ENCODE results near the gene PRR29.

The PRR29 gene

DNA sequence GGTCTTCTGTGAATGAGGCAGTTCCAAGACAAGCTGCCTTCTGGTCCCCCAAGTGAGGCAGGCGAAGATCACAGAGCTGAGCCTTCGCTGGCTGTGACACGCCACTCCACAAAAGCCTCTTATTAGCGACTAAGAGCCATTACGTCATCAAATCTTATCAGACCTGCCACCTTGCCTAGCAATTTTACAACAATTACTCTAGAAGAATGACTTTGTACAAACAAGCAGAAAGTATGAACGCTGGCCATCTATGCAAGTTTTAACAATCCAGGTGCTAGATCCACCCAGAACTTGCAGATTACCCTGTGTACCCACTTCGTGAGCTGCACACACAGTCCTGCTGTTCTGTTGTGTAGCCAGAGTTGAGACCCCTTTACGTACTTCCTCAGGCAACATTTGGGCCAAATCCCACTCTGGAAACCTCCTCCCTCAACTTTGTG lies 26.1 kb downstream of the PRR29 start:
- no peak for DNase-seq (ENCODE audit: low read depth, low spot score)
- H3K9me3 ChIP-seq (ENCODE audit: low read depth, low read length), result no peaks in the 10 kb centered on the region
- no peak overlapping the region for H3K9ac ChIP-seq (ENCODE audit: insufficient read length)
- TF ChIP-seq POLR2AphosphoS5 (IDR thresholded peaks at IDR 0.05; ENCODE audit: borderline replicate concordance, low read depth, low read length) (no peak), EZH2 (IDR thresholded peaks at IDR 0.05) (no peak), FOXP2 (optimal IDR thresholded peaks at IDR 0.05; ENCODE audit: control extremely low read depth, extremely low read length, insufficient read depth) (no peak)
- no peak overlapping the region for H3K4me3 ChIP-seq
- H3K27ac ChIP-seq, result no peak overlapping the region
- no peaks in the 10 kb centered on the region for H3K36me3 ChIP-seq (ENCODE audit: insufficient read depth, low read length)

DNA sequence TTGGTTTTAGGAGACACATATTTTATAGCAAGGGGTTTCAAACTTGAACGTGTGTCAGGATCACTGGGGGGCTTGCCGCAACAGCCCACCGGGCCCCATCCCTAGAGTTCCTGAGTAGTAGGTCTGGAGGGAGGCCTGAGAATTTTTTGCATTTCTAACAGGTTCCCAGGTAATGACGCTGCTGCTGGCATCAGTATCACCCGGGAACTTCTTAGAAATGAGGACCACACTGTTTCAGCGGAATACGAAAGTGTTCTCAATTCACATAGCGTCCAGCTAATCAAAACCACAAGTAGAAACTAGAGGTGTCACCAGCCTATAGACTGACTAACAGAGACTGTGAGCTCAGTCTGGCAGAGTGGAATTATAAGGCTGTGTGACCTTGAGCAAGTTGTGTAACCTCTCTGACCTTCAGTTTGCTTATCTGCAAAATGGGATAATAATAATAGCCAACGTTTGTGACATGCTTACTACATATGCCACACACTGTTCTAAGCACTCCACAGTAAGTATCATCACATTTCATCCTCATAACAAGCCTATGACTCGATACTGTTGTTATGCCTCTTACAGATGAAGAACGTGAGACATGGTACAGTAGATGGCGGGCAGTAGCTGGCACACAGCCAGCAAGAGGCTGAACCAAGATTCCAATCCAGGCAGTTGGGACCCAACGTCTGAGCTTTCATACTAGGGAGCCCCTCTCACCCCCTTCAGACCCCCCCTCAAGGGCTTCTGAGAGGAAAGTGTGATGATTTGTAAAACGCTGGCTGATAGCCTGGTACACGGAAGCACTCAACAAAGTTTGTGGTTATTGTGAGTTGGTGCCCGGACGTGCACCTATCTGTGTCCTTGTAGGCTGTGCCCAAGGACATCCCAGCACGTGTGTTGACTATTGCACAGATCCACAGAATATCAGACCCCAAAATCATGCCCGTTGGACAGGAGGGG lies 26.9 kb downstream of the PRR29 start:
- TF ChIP-seq FOXP2 (optimal IDR thresholded peaks at IDR 0.05; ENCODE audit: control extremely low read depth, extremely low read length, insufficient read depth) (no peak), POLR2AphosphoS5 (IDR thresholded peaks at IDR 0.05; ENCODE audit: borderline replicate concordance, low read depth, low read length) (no peak), EZH2 (IDR thresholded peaks at IDR 0.05) (no peak)
- H3K36me3 ChIP-seq (ENCODE audit: insufficient read depth, low read length), result no peaks in the 10 kb centered on the region
- H3K9me3 ChIP-seq (ENCODE audit: low read depth, low read length), result no peaks in the 10 kb centered on the region
- peak overlapping the region; percentile 70 for H3K4me3 ChIP-seq
- no peak overlapping the region for H3K27ac ChIP-seq
- H3K9ac ChIP-seq (ENCODE audit: insufficient read length), result no peak overlapping the region
- DNase-seq (ENCODE audit: low read depth, low spot score), result no peak

DNA sequence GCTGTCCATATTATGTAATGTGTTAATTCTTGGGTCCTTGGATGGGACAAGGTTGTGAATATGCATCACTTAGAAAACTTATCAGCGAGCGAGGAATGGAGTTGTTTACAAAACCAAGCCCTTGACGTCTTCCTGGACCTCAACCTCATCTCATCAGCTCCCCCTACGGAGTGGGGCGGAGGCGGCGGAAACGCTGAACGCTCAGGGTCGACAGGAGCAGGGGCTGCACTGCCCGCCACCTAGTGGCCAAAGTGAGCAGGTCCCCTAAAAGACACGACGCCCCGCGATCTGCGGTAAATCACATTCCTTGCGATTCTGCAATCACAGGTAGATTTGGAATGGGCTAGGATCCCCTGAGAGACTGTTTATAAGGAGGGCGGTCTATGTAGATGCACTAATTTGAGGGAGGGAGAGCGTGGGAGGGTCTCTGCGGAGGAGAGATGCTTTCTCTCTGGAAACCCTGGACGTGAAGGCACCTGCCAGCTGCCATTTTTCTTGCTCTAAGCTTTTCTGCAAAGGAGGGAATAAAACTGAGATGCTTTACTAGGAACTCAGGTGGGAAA lies 27.7 kb downstream of the PRR29 start:
- peak overlapping the region; percentile 70 for H3K4me3 ChIP-seq
- no peak for TF ChIP-seq EZH2 (IDR thresholded peaks at IDR 0.05)
- peak; percentile 58 for TF ChIP-seq FOXP2 (optimal IDR thresholded peaks at IDR 0.05; ENCODE audit: control extremely low read depth, extremely low read length, insufficient read depth)
- no peaks in the 10 kb centered on the region for H3K36me3 ChIP-seq (ENCODE audit: insufficient read depth, low read length)
- no peaks in the 10 kb centered on the region for H3K9me3 ChIP-seq (ENCODE audit: low read depth, low read length)
- DNase-seq (ENCODE audit: low read depth, low spot score), result no peak
- H3K9ac ChIP-seq (ENCODE audit: insufficient read length), result no peak overlapping the region
- H3K27ac ChIP-seq, result no peak overlapping the region

DNA sequence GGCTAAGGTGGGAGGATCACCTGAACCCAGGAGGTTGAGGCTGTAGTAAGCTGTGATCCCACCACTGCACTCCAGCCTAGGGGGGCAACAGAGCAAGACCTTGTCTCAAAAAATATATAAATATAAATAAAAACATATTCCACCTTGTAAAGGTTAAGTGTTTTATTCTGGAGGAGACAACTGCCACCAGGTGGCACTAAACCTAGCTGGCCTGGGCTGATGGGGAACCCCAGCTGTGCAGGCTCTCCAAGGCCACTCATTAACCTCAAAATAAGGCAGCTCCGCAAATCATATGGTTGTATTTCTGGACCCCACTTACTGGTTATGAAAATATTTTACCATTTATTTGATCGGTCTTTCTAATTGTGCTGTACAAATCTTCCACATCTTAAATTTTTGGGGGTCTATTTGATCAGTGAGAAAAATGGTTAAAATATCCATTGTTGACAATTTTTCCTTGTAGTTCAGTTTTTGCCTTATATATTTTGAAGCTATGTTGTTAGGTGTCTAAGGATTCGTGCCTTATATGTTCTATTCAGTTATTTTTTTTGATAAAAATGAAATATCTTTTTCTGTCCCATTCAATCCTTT lies 30.8 kb downstream of the PRR29 start:
- Histone ChIP-seq H3K27ac (no peak overlapping the region), H3K36me3 (ENCODE audit: insufficient read depth, low read length) (no peaks in the 10 kb centered on the region), H3K9ac (ENCODE audit: insufficient read length) (no peak overlapping the region), H3K9me3 (ENCODE audit: low read depth, low read length) (no peaks in the 10 kb centered on the region), H3K4me3 (no peak overlapping the region)
- no peak for DNase-seq (ENCODE audit: low read depth, low spot score)
- no peak for TF ChIP-seq POLR2AphosphoS5 (IDR thresholded peaks at IDR 0.05; ENCODE audit: borderline replicate concordance, low read depth, low read length)
- no peak for TF ChIP-seq EZH2 (IDR thresholded peaks at IDR 0.05)
- TF ChIP-seq FOXP2 (optimal IDR thresholded peaks at IDR 0.05; ENCODE audit: control extremely low read depth, extremely low read length, insufficient read depth), result no peak

DNA sequence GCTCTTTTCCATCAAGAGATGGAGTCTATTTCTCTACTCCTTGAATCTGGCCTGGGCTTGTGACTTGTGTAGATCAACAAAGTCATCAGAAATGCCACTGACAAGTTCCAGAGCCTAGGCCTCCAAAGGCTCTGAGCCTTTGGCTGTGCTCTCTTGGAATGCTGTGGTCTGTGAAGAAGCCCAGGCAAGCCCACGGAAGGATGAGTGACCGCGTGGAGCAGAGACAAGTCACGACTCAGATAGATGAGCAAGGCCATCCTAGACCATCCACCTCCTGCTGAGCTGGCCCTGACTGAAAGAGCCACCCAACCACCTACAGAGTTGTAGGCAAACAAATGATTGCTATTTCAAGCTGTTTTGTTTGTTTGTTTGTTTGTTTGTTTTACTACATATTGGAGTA lies 33.9 kb downstream of the PRR29 start:
- H3K4me3 ChIP-seq, result no peak overlapping the region
- no peak overlapping the region for H3K27ac ChIP-seq
- no peaks in the 10 kb centered on the region for H3K36me3 ChIP-seq (ENCODE audit: insufficient read depth, low read length)
- H3K9me3 ChIP-seq (ENCODE audit: low read depth, low read length), result no peaks in the 10 kb centered on the region
- no peak for DNase-seq (ENCODE audit: low read depth, low spot score)
- TF ChIP-seq POLR2AphosphoS5 (IDR thresholded peaks at IDR 0.05; ENCODE audit: borderline replicate concordance, low read depth, low read length), result no peak
- no peak for TF ChIP-seq EZH2 (IDR thresholded peaks at IDR 0.05)
- no peak overlapping the region for H3K9ac ChIP-seq (ENCODE audit: insufficient read length)

DNA sequence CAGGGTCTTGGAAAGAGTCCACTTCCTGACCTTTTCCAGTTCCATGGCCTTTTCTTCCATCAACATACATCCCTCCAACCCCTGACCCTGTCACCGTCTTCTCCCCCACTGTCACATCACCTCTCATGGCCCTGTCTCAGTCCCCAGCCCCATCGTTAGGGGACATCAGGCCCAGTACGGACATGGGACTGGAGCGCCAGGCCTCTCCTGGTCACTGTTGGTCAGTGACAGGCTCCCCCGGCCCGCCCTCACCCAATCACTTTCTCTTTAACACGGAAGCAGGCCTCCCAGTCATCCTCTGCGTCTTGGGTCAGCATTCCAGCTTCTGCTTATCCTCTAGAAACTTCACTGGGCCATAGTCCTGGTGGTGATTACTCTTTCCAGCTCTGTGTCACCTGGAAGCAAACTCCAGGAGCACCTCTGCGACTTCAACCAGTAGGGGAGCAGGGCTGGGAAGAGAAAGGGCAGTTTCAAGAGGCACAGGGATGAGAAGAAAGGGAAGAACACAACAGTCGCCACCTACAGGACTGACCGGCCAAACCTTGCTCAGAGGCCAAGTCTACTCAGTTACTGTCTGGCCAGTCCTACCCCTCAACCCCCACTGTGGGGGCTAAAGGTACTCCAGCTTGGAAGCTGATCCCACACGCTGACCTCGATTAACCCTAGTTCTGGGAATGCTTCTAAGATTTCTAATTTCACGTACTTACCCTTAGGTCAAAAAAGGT lies 38.2 kb downstream of the PRR29 start:
- H3K36me3 ChIP-seq (ENCODE audit: insufficient read depth, low read length), result no peaks in the 10 kb centered on the region
- TF ChIP-seq POLR2AphosphoS5 (IDR thresholded peaks at IDR 0.05; ENCODE audit: borderline replicate concordance, low read depth, low read length), result no peak
- no peak for TF ChIP-seq EZH2 (IDR thresholded peaks at IDR 0.05)
- TF ChIP-seq FOXP2 (optimal IDR thresholded peaks at IDR 0.05; ENCODE audit: control extremely low read depth, extremely low read length, insufficient read depth), result no peak

DNA sequence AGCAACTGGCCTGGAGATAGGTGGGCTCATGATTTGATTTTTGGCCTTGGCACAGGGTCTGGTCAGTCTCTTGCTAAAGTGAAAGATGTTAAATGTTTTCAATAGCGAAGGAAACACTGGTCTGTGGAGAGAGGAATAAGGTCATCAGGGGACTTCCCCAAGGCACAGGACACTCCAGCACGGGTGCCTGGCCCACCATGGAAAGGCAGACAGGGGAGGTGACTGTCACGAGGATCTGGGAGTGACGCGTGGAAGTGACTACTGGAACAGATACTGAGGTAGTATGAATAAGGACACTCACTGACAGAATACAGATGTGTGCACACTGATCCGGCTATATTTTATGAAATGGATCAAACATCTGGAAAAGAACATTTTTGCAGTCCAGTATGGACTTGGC lies 39.0 kb downstream of the PRR29 start:
- Histone ChIP-seq H3K9ac (ENCODE audit: insufficient read length) (no peak overlapping the region), H3K9me3 (ENCODE audit: low read depth, low read length) (no peaks in the 10 kb centered on the region), H3K4me3 (no peak overlapping the region), H3K27ac (no peak overlapping the region), H3K36me3 (ENCODE audit: insufficient read depth, low read length) (no peaks in the 10 kb centered on the region)
- TF ChIP-seq POLR2AphosphoS5 (IDR thresholded peaks at IDR 0.05; ENCODE audit: borderline replicate concordance, low read depth, low read length), result no peak
- no peak for TF ChIP-seq EZH2 (IDR thresholded peaks at IDR 0.05)
- no peak for TF ChIP-seq FOXP2 (optimal IDR thresholded peaks at IDR 0.05; ENCODE audit: control extremely low read depth, extremely low read length, insufficient read depth)
- no peak for DNase-seq (ENCODE audit: low read depth, low spot score)

More for the DNA sequence above, 38.2 kb downstream of the PRR29 start:
- no peak overlapping the region for H3K4me3 ChIP-seq
- H3K9ac ChIP-seq (ENCODE audit: insufficient read length), result no peak overlapping the region
- H3K9me3 ChIP-seq (ENCODE audit: low read depth, low read length), result no peaks in the 10 kb centered on the region
- H3K27ac ChIP-seq, result no peak overlapping the region
- no peak for DNase-seq (ENCODE audit: low read depth, low spot score)

DNA sequence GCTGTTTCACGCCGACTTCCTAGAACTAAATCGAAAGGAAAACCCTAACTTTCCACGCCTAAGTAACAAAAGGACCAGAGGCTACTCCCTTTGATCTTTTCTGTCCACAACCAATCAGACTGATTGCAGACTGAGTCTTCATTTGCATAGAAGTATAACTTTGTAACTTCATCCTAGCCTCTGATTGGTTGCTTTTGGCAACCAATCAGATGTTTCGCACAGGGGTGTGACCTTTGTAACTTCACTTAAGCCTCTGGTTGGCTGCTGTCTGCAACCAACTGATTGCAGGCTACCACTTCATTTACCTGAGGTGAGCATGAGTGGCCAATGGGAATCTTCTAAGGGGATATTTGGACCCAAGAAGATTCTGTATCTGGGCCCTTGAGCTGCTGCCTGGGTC lies 39.7 kb downstream of the PRR29 start:
- Histone ChIP-seq H3K4me3 (no peak overlapping the region), H3K36me3 (ENCODE audit: insufficient read depth, low read length) (no peaks in the 10 kb centered on the region), H3K9me3 (ENCODE audit: low read depth, low read length) (no peaks in the 10 kb centered on the region), H3K27ac (no peak overlapping the region), H3K9ac (ENCODE audit: insufficient read length) (no peak overlapping the region)
- no peak for DNase-seq (ENCODE audit: low read depth, low spot score)
- TF ChIP-seq POLR2AphosphoS5 (IDR thresholded peaks at IDR 0.05; ENCODE audit: borderline replicate concordance, low read depth, low read length) (no peak), FOXP2 (optimal IDR thresholded peaks at IDR 0.05; ENCODE audit: control extremely low read depth, extremely low read length, insufficient read depth) (no peak), EZH2 (IDR thresholded peaks at IDR 0.05) (no peak)

All from SK-N-MC (cell line).